Stimulated activated naive CD4-positive, alpha-beta T cell treated with Interleukin-2 at 50 U/mL for 16 hours (primary cell): ENCODE measurements around the gene CD6.
A peak's percentile ranks its signal among the peaks of the same experiment; 100 is the strongest.
"Not testable (repeated sequence)": the region's sequence is repeated elsewhere in the genome, so short reads cannot be mapped to it uniquely, and the experiment has no call there.

ENCODE experiments used
- DNase-seq: peaks from one replicate; lab custom pipeline; 2025; lab: John Stamatoyannopoulos, UW

The CD6 gene

GRCh38 chr11:61053191-61053590 is 81.7 kb downstream of the CD6 start:
- no peak for DNase-seq

DNA sequence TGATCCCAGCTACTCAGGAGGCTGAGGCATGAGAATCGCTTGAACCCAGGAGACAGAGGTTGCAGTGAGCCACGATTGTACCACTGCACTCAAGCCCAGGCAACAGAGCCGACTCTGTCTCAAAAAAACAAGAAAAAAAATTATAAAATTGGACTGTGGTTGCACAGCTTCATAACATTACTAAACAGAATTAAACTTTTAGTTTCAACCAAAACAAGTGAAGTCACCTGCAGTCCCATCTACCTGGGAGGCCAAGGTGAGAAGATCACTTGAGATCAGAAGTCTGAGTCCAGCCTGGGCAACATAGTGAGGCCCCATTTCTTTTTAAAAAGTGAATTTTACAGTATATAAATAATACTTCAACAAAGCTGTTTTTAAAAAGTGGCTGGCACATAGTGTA is 83.0 kb downstream of the CD6 start:
- no peak for DNase-seq

DNA sequence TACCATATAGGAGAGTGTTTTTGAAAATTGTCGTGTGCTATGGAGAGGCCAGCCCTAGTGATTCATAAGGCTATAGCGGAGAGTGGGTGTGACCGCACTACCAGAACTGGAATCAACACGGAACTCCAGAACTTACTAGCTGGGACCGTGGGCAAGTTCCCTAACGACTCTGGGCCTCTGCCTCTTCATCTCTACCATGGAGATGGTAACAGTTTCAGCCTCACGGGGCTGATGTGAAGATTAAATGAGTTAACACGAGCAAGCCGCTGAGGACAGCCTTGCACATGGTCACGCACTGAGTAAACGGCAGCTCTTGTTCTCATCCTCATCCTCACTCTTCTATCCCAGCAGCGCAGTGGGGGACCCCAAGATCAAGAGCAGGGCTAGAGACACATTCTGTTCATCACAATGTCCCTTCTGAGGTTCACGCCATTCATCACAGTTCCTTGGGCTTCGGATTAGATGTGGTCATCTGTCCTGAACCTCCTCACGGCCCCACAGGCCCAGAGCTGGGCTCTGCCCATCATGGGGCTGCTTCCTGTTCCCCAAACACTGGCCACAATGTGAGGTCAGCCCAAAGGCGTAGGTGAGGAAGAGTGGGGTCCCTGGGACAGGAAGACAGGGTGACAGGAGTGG is 83.6 kb downstream of the CD6 start:
- peak; percentile 73 for DNase-seq

DNA sequence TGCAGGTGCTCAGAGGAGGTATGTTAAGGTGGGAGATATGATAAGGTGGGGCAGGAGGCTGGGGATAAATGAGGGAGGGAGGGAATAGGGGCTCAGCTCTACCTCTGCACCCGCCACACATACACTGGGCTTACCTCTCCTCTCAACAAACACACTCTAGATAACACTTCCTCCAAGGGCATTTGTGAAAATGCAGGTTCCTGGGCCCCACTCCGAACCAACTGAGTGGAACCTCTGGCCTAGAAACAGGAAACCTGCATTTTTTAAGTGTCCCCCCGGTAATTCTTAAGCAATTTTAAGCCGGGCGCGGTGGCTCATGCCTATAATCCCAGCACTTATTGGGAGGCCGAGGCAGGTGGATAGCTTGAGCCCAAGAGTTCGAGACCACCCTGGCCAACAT is 84.3 kb downstream of the CD6 start:
- no peak for DNase-seq

GRCh38 chr11:61056571-61056970 is 85.1 kb downstream of the CD6 start:
- no peak for DNase-seq

DNA sequence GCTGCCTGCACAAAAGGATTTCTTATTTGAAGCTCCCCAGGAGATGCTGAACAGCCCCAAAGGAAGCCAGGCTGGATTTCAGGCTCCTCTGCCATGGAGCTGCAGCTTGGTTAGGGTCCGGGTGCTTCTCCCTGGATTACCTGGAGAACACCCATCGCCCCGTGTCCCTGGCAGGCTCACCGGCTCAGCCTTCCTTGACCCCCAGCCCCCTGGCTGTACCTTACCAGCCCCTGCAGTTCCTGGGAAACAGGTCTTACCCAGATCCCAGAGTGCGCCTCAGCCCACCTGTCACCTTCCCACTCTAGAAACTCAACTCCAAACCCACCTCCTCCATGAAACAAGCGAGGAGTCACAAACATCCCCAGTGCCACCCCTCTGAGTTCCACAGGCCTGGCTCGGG is 85.5 kb downstream of the CD6 start:
- DNase-seq = no peak

GRCh38 chr11:61057615-61058014 is 86.1 kb downstream of the CD6 start:
- DNase-seq = no peak

GRCh38 chr11:61058583-61059259 is 87.2 kb downstream of the CD6 start:
- DNase-seq = no peak

DNA sequence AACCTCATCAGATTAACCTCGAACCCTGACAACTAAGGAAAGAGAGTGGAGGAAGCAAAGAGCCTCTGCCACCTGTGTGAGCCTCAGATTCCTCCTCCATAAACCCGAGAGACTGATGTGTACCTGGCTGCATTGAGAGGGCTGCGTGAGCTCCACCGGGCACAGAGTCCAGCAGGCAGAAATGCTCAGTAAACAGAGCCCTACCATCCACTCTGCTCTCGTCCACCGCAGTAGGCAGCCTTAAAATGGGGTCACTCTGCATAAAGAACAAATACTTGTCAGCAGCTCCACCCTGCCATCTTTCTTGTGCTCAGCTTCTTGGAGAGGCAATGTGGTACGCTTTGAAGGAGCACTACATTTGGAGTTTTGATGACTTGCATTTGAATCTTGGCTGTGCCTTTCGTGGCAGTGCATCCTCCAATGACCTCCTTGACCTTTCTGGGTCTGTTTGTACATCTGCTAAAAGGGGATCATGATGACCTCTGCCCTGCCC is 87.8 kb downstream of the CD6 start:
- no peak for DNase-seq

DNA sequence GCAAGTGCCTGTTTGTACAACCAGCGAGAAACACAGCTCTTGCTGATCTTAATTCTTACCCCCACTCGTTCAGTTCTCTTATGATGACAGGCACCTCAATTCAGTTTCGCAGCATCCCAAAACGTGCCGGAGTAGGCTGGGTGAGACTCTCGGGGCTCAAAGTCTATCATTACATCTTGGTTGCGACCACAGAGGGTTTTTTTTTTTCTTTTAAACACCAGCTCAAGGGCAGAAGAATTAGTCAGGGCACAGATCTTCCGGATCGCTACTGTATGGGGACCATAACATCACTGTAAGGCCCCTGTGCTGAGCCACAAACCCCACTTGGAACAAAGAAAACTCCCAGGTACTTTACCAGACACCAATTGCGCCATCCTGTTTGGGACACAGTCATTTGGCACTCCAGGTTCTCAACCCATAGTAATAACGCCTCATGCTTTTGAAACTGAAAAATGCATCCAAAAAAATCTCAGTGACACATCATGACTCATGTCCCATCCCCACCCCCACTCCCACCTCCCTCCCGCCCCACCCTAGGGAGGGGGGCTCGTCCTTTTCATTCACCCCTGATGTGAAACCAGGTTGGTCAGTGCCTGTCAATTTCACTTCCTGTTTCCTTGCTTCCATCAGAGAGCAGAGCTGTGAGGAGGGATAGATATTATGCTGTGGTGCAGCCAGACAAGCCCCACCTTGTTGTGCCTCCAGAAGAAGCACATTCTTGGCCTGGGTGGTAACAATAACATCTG is 89.8 kb downstream of the CD6 start:
- DNase-seq = peak; percentile 93

DNA sequence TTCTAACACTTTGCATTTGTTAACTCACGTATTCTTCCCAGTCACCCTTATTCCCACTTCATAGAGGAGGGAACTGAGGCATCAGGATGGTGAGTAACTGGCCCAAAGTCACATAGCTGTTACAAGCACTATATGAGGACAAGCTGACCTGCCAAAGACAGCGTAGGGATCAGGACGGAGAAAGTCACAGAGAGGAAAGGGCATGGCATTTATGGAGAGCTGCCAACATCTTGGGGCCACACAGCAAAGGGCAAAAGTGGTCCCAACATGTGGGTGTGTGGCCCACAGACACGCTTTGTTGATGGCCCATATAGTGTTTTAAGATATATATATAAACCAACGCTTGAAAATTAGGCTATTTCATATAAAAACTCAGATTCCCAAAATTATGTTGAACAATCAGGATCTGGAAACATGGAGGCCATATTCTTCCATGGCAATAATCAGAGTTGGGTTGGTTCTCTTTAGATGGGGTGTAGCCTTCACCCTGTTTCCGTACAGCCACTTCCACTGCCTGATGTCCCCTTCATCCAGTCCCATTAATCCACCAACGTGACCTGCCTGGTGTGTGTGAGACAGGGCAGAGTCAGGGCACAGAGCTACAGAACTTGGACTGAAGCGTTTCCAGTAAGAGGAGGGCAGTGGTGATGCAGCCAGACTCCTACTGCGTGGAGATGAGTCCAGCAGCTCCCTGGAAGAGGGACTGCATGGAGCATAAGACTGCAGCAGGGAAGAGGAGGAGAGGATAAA is 90.9 kb downstream of the CD6 start:
- no peak for DNase-seq

DNA sequence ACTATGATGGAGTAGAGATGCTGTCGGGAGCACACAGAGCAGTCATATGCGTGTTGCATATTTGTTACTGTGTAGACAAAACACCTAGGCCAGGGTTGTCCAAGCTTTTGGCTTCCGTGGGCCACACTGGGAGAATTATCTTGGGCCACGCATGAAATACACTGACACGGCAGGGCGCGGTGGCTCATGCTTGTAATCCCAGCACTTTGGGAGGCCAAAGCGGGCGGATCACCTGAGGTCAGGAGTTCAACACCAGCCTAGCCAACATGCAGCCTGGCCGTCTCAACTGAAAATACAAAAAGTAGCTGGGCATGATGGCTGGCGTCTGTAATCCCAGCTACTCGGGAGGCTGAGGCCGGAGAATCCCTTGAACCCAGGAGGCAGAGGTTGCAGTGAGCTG is 93.8 kb downstream of the CD6 start:
- not testable (repeated sequence) for DNase-seq

DNA sequence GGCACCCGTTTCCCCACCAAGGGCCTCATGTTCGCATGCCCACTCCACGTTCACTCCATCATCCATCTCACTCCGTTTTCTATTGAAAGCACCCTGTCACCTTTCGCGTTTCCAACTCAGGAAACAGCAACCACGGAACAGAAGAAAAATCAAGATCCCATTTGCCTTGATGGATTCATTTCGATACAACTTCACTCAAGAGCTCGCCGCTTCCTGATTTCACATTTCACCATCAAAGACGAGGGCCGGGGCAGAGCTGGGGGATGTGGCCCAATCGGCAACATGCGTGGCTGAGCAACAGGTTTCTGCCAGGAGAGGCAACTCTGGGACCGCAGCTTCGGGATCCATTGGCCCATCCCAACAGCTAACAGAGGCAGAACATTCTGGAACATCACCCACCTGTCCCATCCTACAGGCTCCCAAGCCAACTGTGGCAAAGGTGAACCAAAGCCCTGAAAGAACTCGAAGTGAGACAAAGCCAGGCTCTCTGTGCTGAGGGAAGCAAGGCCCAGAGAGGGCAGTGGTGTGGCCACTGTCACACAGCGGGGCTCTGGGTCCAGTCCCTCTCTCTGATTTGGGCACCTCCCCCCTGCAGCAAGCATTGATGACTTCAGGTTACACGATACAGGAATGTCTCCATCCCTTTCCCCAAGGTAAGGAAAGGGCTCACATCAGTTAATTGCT is 94.6 kb downstream of the CD6 start:
- peak; percentile 55 for DNase-seq

- no peak for DNase-seq
These were observed 95.2 kb downstream of the CD6 start for GRCh38 chr11:61066645-61067044.

- DNase-seq = no peak
These were observed 96.4 kb downstream of the CD6 start for GRCh38 chr11:61067782-61068446.

DNA sequence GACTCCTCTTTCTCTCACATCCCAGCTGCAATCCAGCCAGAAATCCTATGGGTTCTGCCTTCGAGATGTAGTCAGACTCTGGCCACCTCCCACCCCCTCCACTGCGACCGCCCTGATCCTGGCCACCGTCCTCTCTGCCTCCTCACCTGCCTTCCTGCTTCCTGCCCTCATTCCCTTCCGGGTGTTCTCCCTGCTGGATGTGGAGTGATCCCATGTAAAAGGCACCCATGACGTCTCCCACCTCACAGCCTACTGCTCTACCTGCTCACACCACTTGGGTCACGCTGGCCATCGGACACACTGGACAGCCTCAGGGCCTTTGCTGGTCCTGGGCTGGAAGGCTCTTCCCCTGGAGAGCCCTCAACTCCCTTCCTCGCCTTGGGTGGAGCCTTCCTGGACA is 97.1 kb downstream of the CD6 start:
- no peak for DNase-seq

GRCh38 chr11:61069427-61069826 is 97.9 kb downstream of the CD6 start:
- DNase-seq = no peak
